C4-2B (cell line): ENCODE measurements around the gene RIIAD1.
"Not testable (repeated sequence)": the region's sequence is repeated elsewhere in the genome, so short reads cannot be mapped to it uniquely, and the experiment has no call there.

Source experiments
- CTCF ChIP-seq: fragments of 450-650 bp; conservative IDR thresholded peaks from 2 replicates; pipeline ENCODE4 v1.5.1; 2017; ENCODE audit warnings: mild to moderate bottlenecking
- ZFX ChIP-seq: fragments of 450-650 bp; IDR thresholded peaks from 2 replicates; pipeline ENCODE4 v1.6.1; 2017

GRCh38 chr1:151768351-151769066 is 47.2 kb downstream of the RIIAD1 start:
- TF ChIP-seq CTCF, ZFX: not testable (repeated sequence)
